HEK293T (cell line): Measurements from ENCODE around the gene ACBD6.

Source experiments
- ARNT ChIP-seq: fragments of 450-650 bp; IDR thresholded peaks from 2 replicates; pipeline ENCODE4 v1.6.1; 2017; ENCODE audit warnings: mild to moderate bottlenecking
- BHLHE40 ChIP-seq: fragments of 450-650 bp; IDR thresholded peaks from 2 replicates; pipeline ENCODE4 v1.6.1; 2016; ENCODE audit warnings: mild to moderate bottlenecking, moderate library complexity, borderline replicate concordance
- ELF4 ChIP-seq: fragments of 450-650 bp; IDR thresholded peaks from 2 replicates; pipeline ENCODE4 v1.6.1; 2017; ENCODE audit warnings: antibody characterized with exemption
- LEF1 ChIP-seq: fragments of 450-650 bp; IDR thresholded peaks from 2 replicates; pipeline ENCODE4 v1.6.1; 2017; ENCODE audit warnings: mild to moderate bottlenecking, borderline replicate concordance

- TF ChIP-seq ELF4 (no peak), LEF1 (no peak), BHLHE40 (no peak), ARNT (no peak)
Observed at GRCh38 chr1:180392427-180393145, 109.8 kb downstream of the ACBD6 start.
